Tibial artery (tissue), 4 donors: ENCODE results near the gene MX2.

Experiments
- DNase-seq, 2 donors: peaks; one replicate each; pipeline ENCODE4 v3.0.0-alpha.2; 2019
- H3K27ac ChIP-seq, 2 donors: fragments of 200-600 bp; sonication (generic) in 1 of 2; 1 replicate in 1 of 2; 2 replicates in 1 of 2; pipeline ENCODE4 v1.5.1; 2018 to 2019; ENCODE audit warnings: mild to moderate bottlenecking in 1 of 2
- H3K27me3 ChIP-seq, 2 donors: fragments of 200-600 bp; sonication (generic) in 1 of 2; one replicate each; pipeline versions ENCODE4 v1.5.1 to v1.6.0; 2016 to 2019
- H3K36me3 ChIP-seq, 3 donors: fragments of 200-600 bp; sonication (generic) in 2 of 3; one replicate each; pipeline ENCODE4 v1.5.1; 2016 to 2019; ENCODE audit warnings: mild to moderate bottlenecking in 2 of 3
- H3K4me1 ChIP-seq, 4 donors: fragments of 200-600 bp; sonication (generic) in 2 of 4; 1 replicate in 3 of 4; 2 replicates in 1 of 4; pipeline ENCODE4 v1.5.1; 2016 to 2019
- H3K4me3 ChIP-seq, 2 donors: fragments of 200-600 bp; sonication (generic) in 1 of 2; 1 replicate in 1 of 2; 2 replicates in 1 of 2; pipeline ENCODE4 v1.5.1; 2018 to 2019; ENCODE audit warnings: mild to moderate bottlenecking in 2 of 2
- H3K9me3 ChIP-seq, 3 donors: fragments of 200-600 bp; sonication (generic) in 1 of 3; one replicate each; pipeline ENCODE4 v1.5.1; 2016 to 2019
- CTCF ChIP-seq, 2 experiments: fragments of 200-600 bp in 1 of 2; fragments of 450-650 bp in 1 of 2; IDR thresholded peaks; one replicate each; pipeline ENCODE4 v1.5.1; 2017 to 2019; ENCODE audit warnings: antibody characterized with exemption in 2 of 2, mild to moderate bottlenecking in 1 of 2, moderate library complexity in 1 of 2
- intact Hi-C: fragments of 100-400 bp; cut with DNase I; formaldehyde crosslinking; loops from one replicate; pipeline ENCODE4 v1.15.0; 2023; ENCODE audit warnings: low total_unique reads

The MX2 gene

DNA sequence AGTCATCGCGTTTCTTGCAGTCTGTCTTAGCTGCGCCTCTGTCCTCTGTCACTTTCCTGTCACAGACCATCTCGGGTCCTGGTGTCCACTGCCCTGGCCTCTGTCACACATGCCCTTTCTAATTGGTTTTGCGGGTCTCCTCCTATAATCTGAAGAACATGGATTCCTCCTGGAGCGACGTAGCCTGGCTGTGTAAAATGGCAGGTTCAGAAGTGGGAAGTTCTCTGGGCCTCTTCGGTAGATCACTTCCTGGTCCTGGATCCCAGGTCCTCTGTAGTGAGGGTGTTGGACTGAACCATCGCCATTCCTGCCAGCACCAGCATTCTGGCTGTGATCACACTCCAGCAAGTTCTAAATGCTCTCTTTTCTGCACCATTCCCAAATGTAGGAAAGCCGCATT, 44.4 kb upstream of the MX2 start:
- intact Hi-C loops: no loop called here
- Histone ChIP-seq H3K27ac (no peak overlapping the region), H3K36me3 (no peaks in the 10 kb centered on the region), H3K4me1 (peaks cover 0 to 15% (median 11%) of the 10 kb centered on the region in 4 donors), H3K4me3 (no peak overlapping the region), H3K27me3 (peaks cover 0 to 29% of the 10 kb centered on the region in 2 donors), H3K9me3 (no peaks in the 10 kb centered on the region)
- no peak for TF ChIP-seq CTCF (IDR thresholded peaks at IDR 0.05)
- no peak for DNase-seq

DNA sequence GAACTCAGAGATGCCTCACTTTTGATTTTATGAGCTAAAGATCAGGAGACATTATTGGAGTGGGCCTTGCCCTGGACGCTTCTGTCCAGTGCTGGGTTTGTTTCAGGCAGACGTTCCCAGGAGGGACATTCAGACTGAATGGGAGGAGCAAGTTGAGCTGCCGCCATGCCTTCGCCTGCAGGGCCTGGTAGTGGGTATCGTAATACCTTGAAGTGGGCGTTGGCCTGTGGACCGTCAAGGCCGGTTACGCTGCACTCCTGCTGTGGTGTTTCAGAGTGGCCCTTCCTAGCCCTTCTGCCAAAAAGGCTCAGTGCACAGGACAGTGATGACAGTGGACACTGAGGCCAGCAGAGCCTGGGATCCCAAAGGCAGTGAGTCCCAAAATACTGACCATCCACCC, 43.6 kb upstream of the MX2 start:
- Histone ChIP-seq H3K27ac (no peak overlapping the region), H3K36me3 (no peaks in the 10 kb centered on the region), H3K27me3 (peaks cover 0 to 31% of the 10 kb centered on the region in 2 donors), H3K4me1 (peaks cover 0 to 15% (median 11%) of the 10 kb centered on the region in 4 donors), H3K9me3 (no peaks in the 10 kb centered on the region), H3K4me3 (no peak overlapping the region)
- intact Hi-C loops: no loop called here
- TF ChIP-seq CTCF (IDR thresholded peaks at IDR 0.05): no peak
- DNase-seq: no peak

DNA sequence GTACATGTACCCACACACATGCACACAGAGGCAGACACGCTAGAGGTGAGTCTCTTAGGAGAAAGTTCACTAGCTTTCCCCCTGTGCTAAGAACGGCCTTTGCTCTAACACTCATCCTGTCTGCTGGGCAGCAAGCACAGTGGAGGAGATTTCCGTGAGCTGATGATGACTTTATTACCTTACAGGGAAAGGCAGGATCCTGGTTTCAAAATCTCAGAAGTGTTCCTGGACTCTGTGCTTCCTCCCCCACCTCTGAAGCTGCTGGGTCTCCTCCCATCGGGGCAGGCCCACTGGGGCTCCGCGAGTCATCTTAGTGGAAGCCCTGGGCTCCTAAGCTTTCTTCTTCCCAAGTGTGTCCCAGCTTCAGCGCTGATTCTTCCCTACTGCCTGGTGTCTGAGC, 42.6 kb upstream of the MX2 start:
- TF ChIP-seq CTCF (IDR thresholded peaks at IDR 0.05): no peak
- Histone ChIP-seq H3K36me3 (no peaks in the 10 kb centered on the region), H3K9me3 (no peaks in the 10 kb centered on the region), H3K4me1 (peaks cover 0 to 15% (median 11%) of the 10 kb centered on the region in 4 donors), H3K27me3 (peaks cover 0 to 31% of the 10 kb centered on the region in 2 donors), H3K4me3 (no peak overlapping the region), H3K27ac (no peak overlapping the region)
- no peak for DNase-seq
- intact Hi-C loops: no loop called here

- Histone ChIP-seq H3K27ac (no peak overlapping the region), H3K36me3 (no peaks in the 10 kb centered on the region), H3K27me3 (peaks cover 0 to 20% of the 10 kb centered on the region in 2 donors), H3K9me3 (no peaks in the 10 kb centered on the region), H3K4me3 (no peak overlapping the region), H3K4me1 (peaks cover 0 to 8% (median 7%) of the 10 kb centered on the region in 4 donors)
- no peak for DNase-seq
- TF ChIP-seq CTCF (IDR thresholded peaks at IDR 0.05): no peak
- intact Hi-C loops: no loop called here
Measured at GRCh38 chr21:41321211-41321907, 40.5 kb upstream of the MX2 start.

GRCh38 chr21:41321908-41322495, 39.8 kb upstream of the MX2 start:
- Histone ChIP-seq H3K4me3 (no peak overlapping the region), H3K27ac (no peak overlapping the region), H3K36me3 (no peaks in the 10 kb centered on the region), H3K27me3 (peaks cover 0 to 13% of the 10 kb centered on the region in 2 donors), H3K9me3 (no peaks in the 10 kb centered on the region), H3K4me1 (peaks cover 0 to 2% (median under 1%) of the 10 kb centered on the region in 4 donors)
- intact Hi-C loops: no loop called here
- DNase-seq: no peak
- TF ChIP-seq CTCF (IDR thresholded peaks at IDR 0.05): no peak
